HepG2 (cell line): Measurements from ENCODE around the gene PPIL6. TPM values are rescaled to one million over a fixed set of nuclear protein-coding genes. Genes with fewer than 3 reads are reported as not detected.

Source experiments
- ARID2 ChIP-seq: sonication (generic); formaldehyde crosslinking; IDR thresholded peaks from 2 replicates; pipeline ENCODE4 v1.8.1; 2022; ENCODE audit warnings: mild to moderate bottlenecking, missing genetic modification reagents, borderline replicate concordance
- CBX1 ChIP-seq: IDR thresholded peaks from one replicate; pipeline ENCODE4 v1.6.1; 2016; ENCODE audit warnings: antibody characterized with exemption, low read depth
- CREM ChIP-seq, 2 experiments: sonication (generic) in 1 of 2; formaldehyde crosslinking in 1 of 2; IDR thresholded peaks; 2 replicates each; pipeline versions ENCODE4 v1.4.0 to v1.6.1; 2016 to 2020; ENCODE audit warnings: antibody characterized with exemption in 1 of 2, mild to moderate bottlenecking in 1 of 2, missing genetic modification reagents in 1 of 2
- EEA1 ChIP-seq: sonication (generic); formaldehyde crosslinking; IDR thresholded peaks from 2 replicates; pipeline ENCODE4 v1.5.1; 2020; ENCODE audit warnings: mild to moderate bottlenecking, missing genetic modification reagents, borderline replicate concordance
- ELF4 ChIP-seq: sonication (generic); formaldehyde crosslinking; IDR thresholded peaks from 2 replicates; pipeline ENCODE4 v1.5.0; 2020; ENCODE audit warnings: missing genetic modification reagents, mild to moderate bottlenecking, moderate library complexity, borderline replicate concordance
- ETV6 ChIP-seq: sonication (generic); formaldehyde crosslinking; conservative IDR thresholded peaks from 2 replicates; pipeline ENCODE4 v1.4.0; 2020; ENCODE audit warnings: missing genetic modification reagents
- GATAD1 ChIP-seq: IDR thresholded peaks from 2 replicates; pipeline ENCODE4 v1.6.1; 2016; ENCODE audit warnings: missing genetic modification reagents, missing compliant biosample characterization
- HDAC6 ChIP-seq: fragments of 200-600 bp; sonication (generic); IDR thresholded peaks from 2 replicates; pipeline ENCODE4 v1.7.0; 2017; ENCODE audit warnings: mild to moderate bottlenecking, antibody characterized with exemption, low read length, low read depth
- HNF4G ChIP-seq, 2 experiments: sonication (generic) in 1 of 2; formaldehyde crosslinking in 1 of 2; IDR thresholded peaks; 2 replicates each; pipeline versions ENCODE4 v1.4.0 to v1.6.1; 2011 to 2020; ENCODE audit warnings: borderline replicate concordance in 2 of 2, low read depth in 2 of 2, mild to moderate bottlenecking in 2 of 2, low read length in 1 of 2, missing genetic modification reagents in 1 of 2, moderate library complexity in 1 of 2
- HNRNPK ChIP-seq: fragments of 200-400 bp; formaldehyde crosslinking; IDR thresholded peaks from 2 replicates; pipeline ENCODE4 v1.6.1; 2018; ENCODE audit warnings: low read length, low read depth, moderate library complexity, mild to moderate bottlenecking; ENCODE audit not compliant: poor library complexity, severe bottlenecking
- MAF1 ChIP-seq: sonication (generic); formaldehyde crosslinking; IDR thresholded peaks from 2 replicates; pipeline ENCODE4 v1.5.0; 2020; ENCODE audit warnings: missing genetic modification reagents, borderline replicate concordance
- MEF2D ChIP-seq: sonication (generic); formaldehyde crosslinking; IDR thresholded peaks from 2 replicates; pipeline ENCODE4 v1.5.1; 2020; ENCODE audit warnings: mild to moderate bottlenecking, missing genetic modification reagents
- PPARG ChIP-seq: conservative IDR thresholded peaks from 2 replicates; pipeline ENCODE4 v1.6.1; 2016; ENCODE audit warnings: missing biosample characterization, missing genetic modification reagents
- RXRA ChIP-seq: sonication (generic); formaldehyde crosslinking; IDR thresholded peaks from 2 replicates; pipeline ENCODE4 v1.5.1; 2020; ENCODE audit warnings: missing genetic modification reagents
- SALL1 ChIP-seq: sonication (generic); formaldehyde crosslinking; IDR thresholded peaks from 2 replicates; pipeline ENCODE4 v1.8.0; 2022; ENCODE audit warnings: mild to moderate bottlenecking, missing genetic modification reagents
- SYNCRIP ChIP-seq: fragments of 200-400 bp; formaldehyde crosslinking; IDR thresholded peaks from 2 replicates; pipeline ENCODE4 v1.6.1; 2018; ENCODE audit warnings: mild to moderate bottlenecking, low read depth, low read length; ENCODE audit not compliant: insufficient read depth
- TRIM24 ChIP-seq: sonication (generic); formaldehyde crosslinking; IDR thresholded peaks from 2 replicates; pipeline ENCODE4 v1.8.0; 2022; ENCODE audit warnings: mild to moderate bottlenecking, missing genetic modification reagents
- XBP1 ChIP-seq: sonication (generic); formaldehyde crosslinking; IDR thresholded peaks from 2 replicates; pipeline ENCODE4 v1.5.0; 2020; ENCODE audit warnings: missing genetic modification reagents
- ZBTB7A ChIP-seq: sonication (generic); formaldehyde crosslinking; IDR thresholded peaks from 2 replicates; pipeline ENCODE4 v1.8.0; 2022; ENCODE audit warnings: mild to moderate bottlenecking, missing genetic modification reagents
- ZC3H13 ChIP-seq: sonication (generic); formaldehyde crosslinking; IDR thresholded peaks from 2 replicates; pipeline ENCODE4 v1.8.1; 2023; ENCODE audit warnings: mild to moderate bottlenecking, missing genetic modification reagents, moderate library complexity
- ZEB1 ChIP-seq: IDR thresholded peaks from 2 replicates; pipeline ENCODE4 v1.6.1; 2012; ENCODE audit warnings: mild to moderate bottlenecking, low read depth, inconsistent platforms; ENCODE audit not compliant: insufficient replicate concordance
- ZNF143 ChIP-seq: sonication (generic); formaldehyde crosslinking; IDR thresholded peaks from 2 replicates; pipeline ENCODE4 v1.4.0; 2020; ENCODE audit warnings: missing genetic modification reagents
- ZNF501 ChIP-seq: sonication (generic); formaldehyde crosslinking; IDR thresholded peaks from 2 replicates; pipeline ENCODE4 v1.5.1; 2020; ENCODE audit warnings: mild to moderate bottlenecking, moderate library complexity, missing genetic modification reagents
- ZNF776 ChIP-seq: sonication (generic); formaldehyde crosslinking; IDR thresholded peaks from 2 replicates; pipeline ENCODE4 v1.4.0; 2020; ENCODE audit warnings: mild to moderate bottlenecking, missing genetic modification reagents
- polyA plus RNA-seq, 8 experiments: library from polyadenylated mRNA; depleted of rRNA in 3 of 8; stranded (reverse) in 7 of 8; unstranded in 1 of 8; fragments of >200 nt; fragmentation: Illumina TruSeq in 4 of 8; extraction: Trizol in 4 of 8; gene quantifications; 2 replicates each; pipeline versions ENCODE4 v1.2.1 to v1.2.3, GENCODE V29; 2011 to 2016; ENCODE audit warnings: low read depth in 4 of 8, missing spikeins in 1 of 8, mixed read lengths in 1 of 8; ENCODE audit not compliant: insufficient read depth in 1 of 8
- total RNA-seq, 5 experiments: library from RNA; depleted of rRNA; stranded (reverse); fragments of >200 nt; fragmentation: Illumina TruSeq; extraction: Trizol; gene quantifications; 2 replicates each; pipeline ENCODE4 v1.2.3, GENCODE V29; 2016; ENCODE audit warnings: low read depth in 1 of 5
- TF ChIP-seq, protein P1 (sequence below): sonication (generic); formaldehyde crosslinking; IDR thresholded peaks from 2 replicates; pipeline ENCODE4 v1.4.0; 2020; ENCODE audit warnings: missing genetic modification reagents
- TF ChIP-seq, protein P2 (sequence below): sonication (generic); formaldehyde crosslinking; IDR thresholded peaks from 2 replicates; pipeline ENCODE4 v1.4.0; 2020; ENCODE audit warnings: missing genetic modification reagents
- TF ChIP-seq, protein P3 (sequence below): sonication (generic); formaldehyde crosslinking; conservative IDR thresholded peaks from 2 replicates; pipeline ENCODE4 v1.4.0; 2020; ENCODE audit warnings: missing genetic modification reagents

Gene PPIL6
- total and polyA plus RNA-seq, 2 of the 13 experiments (the other 11 are each of a cell fraction or from before 2014, with no cell fraction given), result 0.22 to 0.46 TPM

DNA sequence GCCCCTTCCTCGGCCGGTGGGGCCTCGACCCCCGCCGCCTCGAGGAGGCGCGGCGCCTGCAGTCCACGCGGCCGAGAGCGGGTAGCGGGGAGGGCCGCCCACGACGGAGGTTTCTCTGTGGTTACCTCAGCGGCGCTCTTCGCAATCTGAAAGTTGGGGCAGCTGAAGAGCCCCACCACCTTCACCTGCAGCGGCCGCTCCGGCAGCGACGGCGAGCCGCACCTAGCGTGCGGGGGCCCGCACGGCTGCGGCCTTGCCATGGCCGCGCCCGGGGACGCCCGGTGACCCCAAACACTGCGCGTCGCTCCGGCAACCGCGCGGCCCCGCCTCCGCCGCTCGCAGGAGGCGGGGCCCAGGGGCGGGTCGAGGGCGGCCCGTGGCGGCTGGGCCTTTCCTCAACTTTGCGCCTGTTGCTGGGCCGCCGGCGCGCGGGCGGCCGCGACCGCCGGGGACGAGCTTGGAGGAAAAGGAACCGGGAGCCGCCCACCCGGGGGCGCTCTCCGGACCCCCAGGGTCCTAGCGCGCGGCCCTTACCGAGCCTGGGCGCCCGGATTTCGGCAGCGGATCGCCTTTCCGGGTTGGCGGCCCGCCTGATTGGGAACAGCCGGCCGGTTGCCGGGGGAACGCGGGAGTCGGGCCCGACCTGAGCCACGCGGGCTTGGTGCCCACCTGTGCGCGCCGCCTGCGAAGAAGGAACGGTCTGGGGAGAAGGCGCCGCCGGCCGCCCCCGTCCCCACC is at the start of gene PPIL6, which contains the start of gene SMPD2 (continued):
- TF ChIP-seq, protein P1, sequence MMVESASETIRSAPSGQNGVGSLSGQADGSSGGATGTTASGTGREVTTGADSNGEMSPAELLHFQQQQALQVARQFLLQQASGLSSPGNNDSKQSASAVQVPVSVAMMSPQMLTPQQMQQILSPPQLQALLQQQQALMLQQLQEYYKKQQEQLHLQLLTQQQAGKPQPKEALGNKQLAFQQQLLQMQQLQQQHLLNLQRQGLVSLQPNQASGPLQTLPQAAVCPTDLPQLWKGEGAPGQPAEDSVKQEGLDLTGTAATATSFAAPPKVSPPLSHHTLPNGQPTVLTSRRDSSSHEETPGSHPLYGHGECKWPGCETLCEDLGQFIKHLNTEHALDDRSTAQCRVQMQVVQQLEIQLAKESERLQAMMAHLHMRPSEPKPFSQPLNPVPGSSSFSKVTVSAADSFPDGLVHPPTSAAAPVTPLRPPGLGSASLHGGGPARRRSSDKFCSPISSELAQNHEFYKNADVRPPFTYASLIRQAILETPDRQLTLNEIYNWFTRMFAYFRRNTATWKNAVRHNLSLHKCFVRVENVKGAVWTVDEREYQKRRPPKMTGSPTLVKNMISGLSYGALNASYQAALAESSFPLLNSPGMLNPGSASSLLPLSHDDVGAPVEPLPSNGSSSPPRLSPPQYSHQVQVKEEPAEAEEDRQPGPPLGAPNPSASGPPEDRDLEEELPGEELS (CRISPR knock-in tag), result no peak
- no peak for TF ChIP-seq TRIM24
- TF ChIP-seq, protein P2, sequence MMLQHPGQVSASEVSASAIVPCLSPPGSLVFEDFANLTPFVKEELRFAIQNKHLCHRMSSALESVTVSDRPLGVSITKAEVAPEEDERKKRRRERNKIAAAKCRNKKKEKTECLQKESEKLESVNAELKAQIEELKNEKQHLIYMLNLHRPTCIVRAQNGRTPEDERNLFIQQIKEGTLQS (CRISPR knock-in tag), result no peak
- TF ChIP-seq ELF4 (CRISPR knock-in tag), result no peak
- peak; percentile 62 for TF ChIP-seq ZNF776
- TF ChIP-seq ZNF501 (CRISPR knock-in tag), result peak; percentile 54
- TF ChIP-seq ZBTB7A (CRISPR knock-in tag), result peak; percentile 87
- 0 out of 2 replicates have a peak, but pooled peaks have one; percentile 21 for TF ChIP-seq PPARG
- no peak for TF ChIP-seq HDAC6
- no peak for TF ChIP-seq SYNCRIP
- TF ChIP-seq ZNF143, result no peak
- TF ChIP-seq CBX1, result no peak
- no peak; the same call in 1 of the 2 replicates for TF ChIP-seq GATAD1 (CRISPR knock-in tag)
- peak; percentile 68 for TF ChIP-seq SALL1
- TF ChIP-seq MEF2D (CRISPR knock-in tag), result no peak
- no peak for TF ChIP-seq MAF1 (CRISPR knock-in tag)
- TF ChIP-seq CREM (IDR thresholded peaks at IDR 0.05), result no peak
- TF ChIP-seq CREM (CRISPR knock-in tag; IDR thresholded peaks at IDR 0.05), result no peak
- TF ChIP-seq, protein P3, sequence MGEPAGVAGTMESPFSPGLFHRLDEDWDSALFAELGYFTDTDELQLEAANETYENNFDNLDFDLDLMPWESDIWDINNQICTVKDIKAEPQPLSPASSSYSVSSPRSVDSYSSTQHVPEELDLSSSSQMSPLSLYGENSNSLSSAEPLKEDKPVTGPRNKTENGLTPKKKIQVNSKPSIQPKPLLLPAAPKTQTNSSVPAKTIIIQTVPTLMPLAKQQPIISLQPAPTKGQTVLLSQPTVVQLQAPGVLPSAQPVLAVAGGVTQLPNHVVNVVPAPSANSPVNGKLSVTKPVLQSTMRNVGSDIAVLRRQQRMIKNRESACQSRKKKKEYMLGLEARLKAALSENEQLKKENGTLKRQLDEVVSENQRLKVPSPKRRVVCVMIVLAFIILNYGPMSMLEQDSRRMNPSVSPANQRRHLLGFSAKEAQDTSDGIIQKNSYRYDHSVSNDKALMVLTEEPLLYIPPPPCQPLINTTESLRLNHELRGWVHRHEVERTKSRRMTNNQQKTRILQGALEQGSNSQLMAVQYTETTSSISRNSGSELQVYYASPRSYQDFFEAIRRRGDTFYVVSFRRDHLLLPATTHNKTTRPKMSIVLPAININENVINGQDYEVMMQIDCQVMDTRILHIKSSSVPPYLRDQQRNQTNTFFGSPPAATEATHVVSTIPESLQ (CRISPR knock-in tag), result no peak
- no peak for TF ChIP-seq ARID2
- peak; percentile 16; the same call in 1 of the 2 replicates for TF ChIP-seq RXRA (CRISPR knock-in tag)
- no peak for TF ChIP-seq HNF4G (IDR thresholded peaks at IDR 0.05; ENCODE audit: borderline replicate concordance, low read depth, low read length)
- TF ChIP-seq HNF4G (CRISPR knock-in tag; IDR thresholded peaks at IDR 0.05; ENCODE audit: borderline replicate concordance, low read depth), result no peak
- TF ChIP-seq ZEB1, result peak; percentile 35
- peak; percentile 33; the same call in 1 of the 2 replicates for TF ChIP-seq ZC3H13
- no peak for TF ChIP-seq ETV6
- TF ChIP-seq HNRNPK, result peak; percentile 75
- TF ChIP-seq EEA1, result 0 out of 2 replicates have a peak, but pooled peaks have one; percentile 63
- TF ChIP-seq XBP1 (CRISPR knock-in tag), result no peak
